ENCODE results near the gene PLPPR5. TPM values are rescaled to one million over a fixed set of nuclear protein-coding genes. Genes with fewer than 3 reads are reported as not detected.

The PLPPR5 gene
- total and polyA plus RNA-seq, 10 donors, result not detected

DNA sequence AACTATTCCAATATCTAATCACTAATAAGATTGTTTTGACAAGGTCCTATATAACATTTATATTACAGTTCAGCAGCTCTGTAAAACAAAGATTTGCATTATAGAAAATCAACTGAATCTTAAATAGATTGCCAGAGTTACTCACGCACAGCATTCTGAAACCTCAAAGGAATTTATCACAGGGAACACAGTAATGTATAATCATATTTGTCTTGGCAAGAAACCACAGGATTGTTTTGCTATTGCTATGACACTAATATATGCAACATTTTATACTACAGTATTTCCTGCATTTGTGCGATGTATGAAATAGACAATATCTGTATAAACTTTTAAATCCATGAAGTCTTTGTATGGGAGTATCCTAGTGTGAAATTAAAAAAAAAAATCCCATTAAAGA, 101.4 kb downstream of the PLPPR5 start:
- Histone ChIP-seq H3K4me3 (no peak overlapping the region), H3K27me3 (replicated peaks in 1 of 7) (no peaks in the 10 kb centered on the region), H3K36me3 (no peaks in the 10 kb centered on the region), H3K27ac (no peak overlapping the region), H3K4me1 (no peaks in the 10 kb centered on the region), H3K9me3 (no peaks in the 10 kb centered on the region)
- DNase-seq, result no peak
- TF ChIP-seq POLR2AphosphoS5 (IDR thresholded peaks at IDR 0.05) (no peak), CTCF (IDR thresholded peaks at IDR 0.05 in 8 of 11, conservative IDR thresholded peaks at IDR 0.05 in 3 of 11) (no peak), POLR2A (IDR thresholded peaks at IDR 0.05) (no peak)
- WGBS, 5 donors, result 53 to 70% (median 59%) methylated on average over 2 of the region's 2 CpGs
- intact Hi-C loops (cut with DNase I; ENCODE audit: low total_unique reads), result no loop called here

DNA sequence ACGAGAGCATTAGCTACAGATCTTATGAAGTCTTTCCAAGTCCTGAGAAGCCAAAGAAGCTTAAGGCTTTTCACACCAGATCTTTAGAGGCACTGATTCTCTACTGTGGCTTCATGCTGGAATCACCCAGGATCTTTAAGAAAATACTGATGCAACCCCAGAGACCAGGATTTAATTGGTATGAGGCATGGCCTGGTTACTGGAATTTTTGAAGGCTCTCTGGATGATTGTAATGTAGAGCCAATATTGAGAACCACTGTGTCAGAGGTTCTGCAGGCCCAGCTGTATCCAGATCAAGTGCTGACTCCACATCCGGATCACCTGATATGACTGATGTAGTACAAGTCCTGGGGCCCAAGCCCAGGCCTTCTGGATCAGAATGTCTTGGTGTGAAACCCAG, 105.7 kb downstream of the PLPPR5 start:
- Histone ChIP-seq H3K9me3 (peaks cover 0 to 13% (median 2%) of the 10 kb centered on the region in 8 donors), H3K4me3 (no peak overlapping the region), H3K27me3 (replicated peaks in 1 of 7) (no peaks in the 10 kb centered on the region), H3K4me1 (no peaks in the 10 kb centered on the region), H3K36me3 (no peaks in the 10 kb centered on the region), H3K27ac (no peak overlapping the region)
- no peak for DNase-seq
- TF ChIP-seq POLR2A (IDR thresholded peaks at IDR 0.05) (no peak), CTCF (IDR thresholded peaks at IDR 0.05 in 8 of 11, conservative IDR thresholded peaks at IDR 0.05 in 3 of 11) (no peak), POLR2AphosphoS5 (IDR thresholded peaks at IDR 0.05) (no peak)
- intact Hi-C loops (cut with DNase I; ENCODE audit: low total_unique reads), result no loop called here
- WGBS, 5 donors, result 88 to 95% (median 90%) methylated on average over 2 of the region's 2 CpGs

DNA sequence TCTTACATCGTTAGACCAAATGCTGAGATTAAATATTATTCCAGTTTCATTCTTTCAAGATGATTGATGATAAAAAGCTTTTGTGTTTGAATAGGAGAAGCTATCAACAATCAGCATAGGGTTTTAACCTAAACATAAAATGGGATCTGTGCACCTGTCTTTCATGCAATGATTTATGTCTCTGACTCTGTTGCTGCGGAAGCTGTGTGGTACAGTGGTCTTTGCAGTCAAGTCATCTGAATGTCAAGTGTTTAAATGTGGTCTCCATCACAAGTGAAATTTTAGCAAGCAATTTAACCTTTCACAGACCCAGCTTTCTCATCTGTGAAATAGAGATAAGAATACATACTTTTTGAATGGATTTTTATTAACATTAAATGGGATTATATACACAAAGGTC, 107.2 kb downstream of the PLPPR5 start:
- H3K27ac ChIP-seq, result no peak overlapping the region
- no peaks in the 10 kb centered on the region for H3K27me3 ChIP-seq (replicated peaks in 1 of 7)
- H3K4me1 ChIP-seq, result no peaks in the 10 kb centered on the region
- H3K4me3 ChIP-seq, result no peak overlapping the region
- no peak for DNase-seq
- peaks cover 0 to 13% (median 2%) of the 10 kb centered on the region in 8 donors for H3K9me3 ChIP-seq
- intact Hi-C loops (cut with DNase I; ENCODE audit: low total_unique reads), result no loop called here
- WGBS, 5 donors, result 26 to 46% (median 34%) methylated on average over 2 of the region's 2 CpGs
- TF ChIP-seq CTCF (IDR thresholded peaks at IDR 0.05 in 8 of 11, conservative IDR thresholded peaks at IDR 0.05 in 3 of 11) (no peak), POLR2AphosphoS5 (IDR thresholded peaks at IDR 0.05) (no peak)
- H3K36me3 ChIP-seq, result no peaks in the 10 kb centered on the region

GRCh38 chr1:98896711-98897445, 107.8 kb downstream of the PLPPR5 start:
- DNase-seq, result no peak
- Histone ChIP-seq H3K4me3 (no peak overlapping the region), H3K4me1 (no peaks in the 10 kb centered on the region), H3K36me3 (no peaks in the 10 kb centered on the region), H3K27ac (no peak overlapping the region), H3K27me3 (replicated peaks in 1 of 7) (no peaks in the 10 kb centered on the region), H3K9me3 (peaks cover 0 to 13% (median 2%) of the 10 kb centered on the region in 8 donors)
- TF ChIP-seq POLR2AphosphoS5 (IDR thresholded peaks at IDR 0.05) (no peak), POLR2A (IDR thresholded peaks at IDR 0.05) (no peak), CTCF (IDR thresholded peaks at IDR 0.05 in 8 of 11, conservative IDR thresholded peaks at IDR 0.05 in 3 of 11) (no peak)
- WGBS, 5 donors, result 92 to 98% (median 94%) methylated on average over 6 of the region's 6 CpGs
- intact Hi-C loops (cut with DNase I; ENCODE audit: low total_unique reads), result no loop called here
